Hematopoietic multipotent progenitor cell treated with erythropoietin and hydrocortisone succinate and interleukin-3 and kit ligand, for 8 days (in vitro differentiated cells): ENCODE results near the gene PPARGC1A.

Source experiments
- DNase-seq: peaks from one replicate; pipeline ENCODE4 v3.0.0-alpha.2; 2015

PPARGC1A gene

GRCh38 chr4:23878246-23878891 lies 11.5 kb downstream of the PPARGC1A start:
- DNase-seq: no peak

- no peak for DNase-seq
Observed at GRCh38 chr4:23877758-23878229, 12.1 kb downstream of the PPARGC1A start.

GRCh38 chr4:23876418-23877089 lies 13.3 kb downstream of the PPARGC1A start:
- no peak for DNase-seq

- no peak for DNase-seq
Observed at GRCh38 chr4:23875317-23875716, 14.5 kb downstream of the PPARGC1A start.

- DNase-seq: no peak
Observed at GRCh38 chr4:23874536-23874901, 15.3 kb downstream of the PPARGC1A start.

GRCh38 chr4:23873717-23874535 lies 15.9 kb downstream of the PPARGC1A start:
- DNase-seq: no peak

GRCh38 chr4:23871426-23871825 lies 18.4 kb downstream of the PPARGC1A start:
- no peak for DNase-seq

- no peak for DNase-seq
Observed at GRCh38 chr4:23866450-23867075, 23.3 kb downstream of the PPARGC1A start.

GRCh38 chr4:23861897-23862296 lies 27.9 kb downstream of the PPARGC1A start:
- no peak for DNase-seq

- no peak for DNase-seq
Observed at GRCh38 chr4:23860919-23861318, 28.9 kb downstream of the PPARGC1A start.

- DNase-seq: no peak
Observed at GRCh38 chr4:23857367-23857959, 32.4 kb downstream of the PPARGC1A start.

GRCh38 chr4:23856630-23857029 lies 33.2 kb downstream of the PPARGC1A start:
- no peak for DNase-seq

- no peak for DNase-seq
Observed at GRCh38 chr4:23855912-23856605, 33.8 kb downstream of the PPARGC1A start.

- no peak for DNase-seq
Observed at GRCh38 chr4:23853986-23854660, 35.7 kb downstream of the PPARGC1A start.

GRCh38 chr4:23851464-23851863 lies 38.4 kb downstream of the PPARGC1A start:
- DNase-seq: no peak

- DNase-seq: no peak
Observed at GRCh38 chr4:23847158-23847557, 42.7 kb downstream of the PPARGC1A start.

GRCh38 chr4:23844961-23845360 lies 44.9 kb downstream of the PPARGC1A start:
- no peak for DNase-seq

GRCh38 chr4:23839279-23839678 lies 50.6 kb downstream of the PPARGC1A start:
- DNase-seq: no peak

GRCh38 chr4:23838607-23839006 lies 51.2 kb downstream of the PPARGC1A start:
- no peak for DNase-seq

GRCh38 chr4:23838131-23838530 lies 51.7 kb downstream of the PPARGC1A start:
- no peak for DNase-seq

- DNase-seq: no peak
Observed at GRCh38 chr4:23837371-23837770, 52.5 kb downstream of the PPARGC1A start.
